Measurements from ENCODE around the gene ASB15.
A peak's percentile ranks its signal among the peaks of the same experiment; 100 is the strongest.
"Not testable (repeated sequence)": the region's sequence is repeated elsewhere in the genome, so short reads cannot be mapped to it uniquely, and the experiment has no call there.

ASB15 gene

DNA sequence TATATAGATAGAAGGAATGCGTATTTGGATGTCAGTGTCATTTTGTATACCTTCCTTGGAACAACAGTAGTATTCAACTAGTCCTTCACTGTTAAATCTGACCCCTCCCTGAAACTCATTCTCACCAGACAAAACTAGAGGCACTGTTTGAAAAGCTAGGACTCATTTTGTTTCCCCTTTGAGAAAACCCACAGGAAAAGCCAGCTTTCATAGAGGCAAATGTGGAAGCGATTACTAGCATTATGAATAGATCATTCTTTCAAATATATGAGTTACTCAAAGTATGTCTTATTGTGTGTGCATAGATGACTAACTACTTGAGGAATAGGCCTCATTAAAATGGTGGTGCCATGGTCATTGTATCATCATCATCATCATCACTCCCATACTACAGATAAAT lies 1.9 kb upstream of the ASB15 start:
- no peak for DNase-seq

DNA sequence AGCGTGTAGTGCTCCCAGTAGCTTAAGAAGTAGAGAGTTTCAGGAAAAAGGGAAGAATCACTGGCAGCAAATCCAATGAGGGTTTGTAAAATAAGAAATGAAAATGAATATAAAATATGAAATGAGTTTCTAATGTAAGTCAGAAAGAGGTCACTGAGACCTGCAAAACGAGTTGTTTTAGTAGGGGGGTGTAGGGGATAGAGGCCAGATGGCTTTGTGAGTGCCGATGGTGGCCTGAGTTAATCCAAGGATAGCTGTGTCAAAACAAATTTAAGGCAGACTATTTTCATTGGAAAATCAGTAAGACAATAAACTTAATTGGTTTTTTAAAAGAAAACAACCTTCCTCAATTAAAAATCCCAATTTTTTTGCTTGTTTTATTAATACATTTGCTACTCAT lies 745 bp upstream of the ASB15 start:
- peak in 1 of 2 experiments; percentile 23 for DNase-seq

GRCh38 chr7:123602648-123603047 lies 1.0 kb downstream of the ASB15 start:
- no peak for DNase-seq

DNA sequence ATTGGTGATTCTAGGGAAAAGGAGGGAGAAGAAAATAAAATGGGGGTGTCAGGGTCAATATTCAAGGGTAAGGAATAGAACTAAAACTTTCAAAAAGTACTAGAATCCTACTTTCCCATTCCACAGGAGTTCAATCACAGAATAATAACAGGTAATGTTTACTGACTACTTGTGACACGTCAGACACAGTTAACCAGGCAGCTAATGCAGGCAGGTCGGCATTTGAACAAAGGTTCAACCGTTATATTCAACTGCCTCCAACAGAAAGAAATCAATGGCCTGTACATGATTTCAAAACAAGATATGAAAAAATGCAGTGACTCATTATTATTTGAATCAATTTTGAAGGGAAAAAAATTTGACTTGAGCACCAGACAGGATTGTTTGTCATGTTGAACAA lies 3.1 kb downstream of the ASB15 start:
- DNase-seq = no peak

DNA sequence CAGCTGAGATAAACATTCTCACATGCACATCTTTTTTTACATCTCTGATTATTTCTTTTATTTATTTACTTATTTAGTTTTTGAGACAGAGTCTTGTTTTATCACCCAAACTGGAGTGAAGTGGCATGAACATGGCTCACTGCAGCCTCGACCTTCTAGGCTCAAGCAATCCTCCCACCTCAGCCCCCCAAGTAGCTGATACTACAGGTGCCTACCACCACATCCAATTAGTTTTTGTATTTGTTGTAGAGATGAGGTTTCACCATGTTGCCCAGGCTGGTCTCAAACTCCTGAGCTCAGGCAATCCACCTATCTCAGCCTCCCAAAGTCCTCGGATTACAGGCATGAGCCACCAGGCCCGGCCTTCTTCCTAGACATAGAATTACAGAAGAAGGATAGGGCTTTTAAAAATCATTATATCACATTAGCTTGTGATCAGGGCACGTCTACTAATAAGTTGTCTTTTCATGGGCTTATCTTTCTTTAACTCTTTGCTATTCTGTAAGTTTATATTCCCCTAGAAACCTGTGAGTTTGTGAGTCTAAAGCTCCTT lies 5.9 kb downstream of the ASB15 start:
- no peak for DNase-seq

DNA sequence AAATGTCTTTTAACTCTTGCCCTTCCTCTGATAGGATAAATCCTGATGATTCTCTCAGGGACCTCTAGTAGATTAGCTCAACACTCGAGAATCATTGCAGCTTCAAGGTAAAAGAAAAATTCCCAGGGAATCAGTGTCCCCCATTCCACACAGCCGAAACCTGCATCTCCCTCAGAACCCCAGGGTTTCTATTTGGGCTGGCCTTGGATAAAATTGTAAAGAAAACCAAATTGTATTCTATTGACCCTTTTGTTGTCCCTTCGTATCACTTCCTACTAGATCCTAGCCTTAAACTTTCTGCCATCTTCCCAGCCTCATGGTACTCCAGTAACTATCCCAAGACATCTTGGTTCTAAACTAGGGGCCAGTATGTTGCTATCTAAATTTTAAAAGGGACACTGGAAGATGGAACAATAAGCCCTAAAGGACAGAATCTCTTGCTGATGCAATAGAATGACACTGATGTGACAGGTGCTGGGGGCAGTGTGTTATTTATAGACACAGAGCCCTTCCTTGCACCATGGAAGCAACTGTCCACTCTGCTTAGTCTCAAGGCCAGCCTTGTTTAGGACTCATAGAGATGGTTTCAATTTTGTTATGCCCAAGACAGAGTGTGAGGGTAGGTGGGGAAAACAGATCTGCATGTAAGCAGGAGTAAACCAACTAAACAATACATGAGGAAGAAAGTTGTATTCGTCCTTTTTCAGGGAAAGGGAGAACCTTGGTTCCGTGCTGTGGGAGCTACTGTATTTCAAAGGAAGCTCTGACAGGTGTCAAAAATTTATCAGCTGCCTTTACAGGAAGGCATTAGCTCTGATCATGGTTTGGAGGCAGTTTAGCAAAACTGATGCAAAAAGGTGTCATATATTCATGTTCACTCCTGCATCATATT lies 7.6 kb downstream of the ASB15 start:
- no peak for DNase-seq

- no peak for DNase-seq
These were observed 8.2 kb downstream of the ASB15 start for GRCh38 chr7:123609883-123610239.

DNA sequence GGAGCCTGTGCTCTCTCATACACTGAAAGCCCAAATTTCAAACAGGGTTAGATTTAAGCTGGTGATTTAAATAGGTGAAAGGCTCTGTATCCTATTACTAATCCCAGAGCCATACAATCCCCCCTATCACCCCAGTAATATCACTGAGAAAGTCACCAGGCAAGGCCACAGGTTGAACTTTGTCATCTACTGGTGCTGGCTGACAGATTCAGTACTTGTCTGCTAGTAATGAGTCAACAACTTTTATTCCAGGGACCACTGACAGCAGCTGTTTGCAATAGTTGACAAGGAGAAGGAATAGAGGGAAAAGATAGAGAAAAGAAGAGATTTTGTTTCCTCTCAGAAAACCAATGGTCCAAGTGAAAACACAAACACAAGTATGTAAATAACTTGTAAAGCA lies 10.4 kb downstream of the ASB15 start:
- DNase-seq = no peak

GRCh38 chr7:123615344-123615743 lies 13.7 kb downstream of the ASB15 start:
- no peak for DNase-seq

- no peak for DNase-seq
These were observed 14.6 kb downstream of the ASB15 start for GRCh38 chr7:123616223-123616622.

GRCh38 chr7:123621707-123622106 lies 20.1 kb downstream of the ASB15 start:
- peak; percentile 77 to 87 for DNase-seq

GRCh38 chr7:123622660-123623386 lies 21.2 kb downstream of the ASB15 start:
- peak; percentile 24 to 65 for DNase-seq

DNA sequence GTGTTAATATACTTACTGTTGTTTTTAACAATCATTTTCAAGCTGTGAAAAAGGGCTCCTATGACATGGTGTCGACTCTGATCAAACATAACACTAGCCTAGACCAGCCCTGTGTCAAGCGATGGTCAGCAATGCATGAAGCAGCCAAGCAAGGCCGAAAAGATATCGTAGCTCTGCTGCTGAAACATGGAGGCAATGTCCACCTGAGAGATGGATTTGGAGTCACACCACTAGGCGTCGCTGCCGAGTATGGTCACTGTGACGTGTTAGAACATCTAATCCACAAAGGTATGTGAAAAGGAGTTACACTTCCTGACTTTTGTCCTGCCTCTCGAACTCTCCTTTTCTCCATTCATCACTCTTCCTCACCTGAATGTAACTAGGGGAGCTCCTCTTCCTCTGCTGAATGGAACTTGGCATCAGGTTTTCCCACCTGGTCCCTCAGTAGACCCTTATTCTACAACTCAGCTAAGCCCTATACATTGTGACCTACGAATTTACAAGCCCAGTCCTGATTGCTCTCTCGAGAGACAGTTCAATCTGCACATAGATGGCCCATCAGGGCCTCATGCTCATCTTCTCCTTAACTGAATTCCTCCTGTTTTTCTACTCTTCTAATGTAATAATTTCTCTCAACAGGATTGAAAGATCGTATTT lies 23.0 kb downstream of the ASB15 start:
- no peak for DNase-seq

GRCh38 chr7:123625254-123625653 lies 23.6 kb downstream of the ASB15 start:
- DNase-seq = no peak

- no peak for DNase-seq
These were observed 26.2 kb downstream of the ASB15 start for GRCh38 chr7:123627851-123628250.

DNA sequence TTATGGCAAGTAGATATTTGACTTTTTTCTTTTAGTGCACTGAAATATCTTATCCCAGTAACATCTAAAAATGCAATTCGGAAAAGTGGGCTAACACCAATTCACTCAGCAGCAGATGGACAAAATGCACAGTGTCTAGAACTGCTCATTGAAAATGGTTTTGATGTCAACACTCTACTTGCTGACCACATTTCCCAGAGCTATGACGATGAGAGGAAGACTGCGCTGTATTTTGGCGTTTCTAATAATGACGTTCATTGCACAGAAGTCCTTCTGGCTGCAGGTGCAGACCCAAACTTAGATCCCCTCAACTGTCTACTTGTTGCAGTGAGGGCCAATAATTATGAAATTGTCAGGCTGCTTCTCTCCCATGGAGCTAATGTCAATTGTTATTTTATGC lies 27.2 kb downstream of the ASB15 start:
- DNase-seq = no peak

GRCh38 chr7:123629281-123629680 lies 27.7 kb downstream of the ASB15 start:
- DNase-seq = no peak

DNA sequence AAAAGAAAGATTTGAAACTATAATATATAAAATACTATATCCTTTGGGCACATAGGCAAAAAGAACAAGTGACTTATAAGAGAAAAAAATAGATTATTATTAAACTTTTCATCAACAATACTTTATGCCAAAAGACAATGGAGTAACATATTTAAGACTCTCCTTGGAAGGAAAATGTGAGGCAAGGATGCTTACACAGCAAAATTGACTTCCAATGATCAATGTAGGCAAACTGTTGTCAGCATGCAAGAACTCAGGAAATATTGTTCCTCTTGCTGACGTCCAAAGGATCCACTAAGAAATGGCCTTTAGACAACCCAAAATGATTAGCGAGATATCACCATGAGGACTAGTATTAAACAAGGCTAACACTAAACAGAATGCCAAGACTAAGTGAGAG lies 31.2 kb downstream of the ASB15 start:
- no peak for DNase-seq

- DNase-seq = no peak
These were observed 31.9 kb downstream of the ASB15 start for GRCh38 chr7:123633553-123633952.

DNA sequence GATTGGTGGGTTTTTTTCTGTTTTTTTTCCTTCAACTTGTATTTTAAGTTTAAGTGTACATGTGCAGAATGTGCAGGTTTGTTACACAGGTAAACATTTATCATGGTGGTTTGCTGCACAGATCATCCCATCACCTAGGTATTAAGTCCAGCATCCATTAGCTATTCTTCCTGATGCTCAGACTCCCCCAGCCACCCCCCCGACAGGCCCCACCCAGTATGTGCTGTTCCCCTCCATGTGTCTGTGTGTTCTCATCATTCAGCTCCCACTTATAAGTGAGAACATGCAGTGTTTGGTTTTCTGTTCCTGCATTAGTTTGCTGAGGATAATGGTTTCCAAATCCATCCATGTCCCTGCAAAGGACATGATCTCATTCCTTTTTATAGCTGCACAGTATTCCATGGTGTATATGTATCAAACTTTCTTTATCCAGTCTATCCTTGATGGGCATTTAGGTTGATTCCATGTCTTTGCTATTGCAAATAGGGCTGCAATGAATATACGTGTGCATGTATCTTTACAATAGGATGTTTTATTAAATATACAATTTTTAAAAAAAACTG lies 32.5 kb downstream of the ASB15 start:
- DNase-seq = not testable (repeated sequence)

GRCh38 chr7:123635551-123636359 lies 34.1 kb downstream of the ASB15 start:
- DNase-seq = peak in 1 of 2 experiments; percentile 16

DNA sequence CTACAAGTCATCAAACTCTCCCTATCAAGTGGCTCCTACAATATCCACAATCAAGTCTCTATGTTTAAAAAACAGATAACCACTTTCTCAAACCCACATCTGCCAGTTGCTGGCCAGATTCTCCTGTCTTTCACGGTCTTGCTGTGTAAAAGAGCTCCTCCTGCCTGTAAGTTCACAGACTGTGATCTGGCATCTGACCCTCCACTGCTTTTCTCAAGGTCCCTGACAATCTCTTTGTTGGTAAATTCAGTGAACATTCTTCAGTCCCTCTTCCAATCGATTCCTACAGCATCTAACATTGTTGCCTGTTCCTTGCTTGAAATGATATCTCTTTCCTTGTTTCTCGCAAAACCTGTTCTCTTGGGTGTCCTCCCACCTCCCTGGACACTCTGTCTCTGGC lies 35.6 kb downstream of the ASB15 start:
- peak in 1 of 2 experiments; percentile 8 for DNase-seq
